ENCODE results near the gene MAML3.

GRCh38 chr4:140098455-140099160 lies 55.4 kb downstream of the MAML3 start:
- TF ChIP-seq CTCF (IDR thresholded peaks at IDR 0.05) (no peak), POLR2A (IDR thresholded peaks at IDR 0.05) (no peak), EP300 (IDR thresholded peaks at IDR 0.05) (no peak)
